ENCODE data around the gene ATP10D.

DNA sequence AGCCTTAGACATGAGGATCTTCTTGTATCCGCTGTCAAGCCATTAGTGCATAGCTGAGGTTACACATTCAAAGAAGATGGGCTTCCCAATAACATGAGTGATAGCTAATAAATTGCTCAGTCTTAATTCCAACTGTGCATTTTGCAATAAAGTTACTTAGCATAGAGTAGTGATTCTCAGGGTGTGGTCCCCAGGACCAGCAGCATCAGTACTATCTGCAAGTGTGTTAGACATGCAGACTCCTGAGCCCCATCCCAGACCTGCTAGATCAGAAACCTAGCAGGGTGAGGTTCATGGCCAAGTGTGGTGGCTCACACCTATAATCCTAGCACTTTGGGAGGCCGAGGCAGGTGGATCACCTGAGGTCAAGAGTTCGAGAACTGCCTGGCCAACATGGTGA lies 20.1 kb downstream of the ATP10D start:
- TF ChIP-seq, protein P1, sequence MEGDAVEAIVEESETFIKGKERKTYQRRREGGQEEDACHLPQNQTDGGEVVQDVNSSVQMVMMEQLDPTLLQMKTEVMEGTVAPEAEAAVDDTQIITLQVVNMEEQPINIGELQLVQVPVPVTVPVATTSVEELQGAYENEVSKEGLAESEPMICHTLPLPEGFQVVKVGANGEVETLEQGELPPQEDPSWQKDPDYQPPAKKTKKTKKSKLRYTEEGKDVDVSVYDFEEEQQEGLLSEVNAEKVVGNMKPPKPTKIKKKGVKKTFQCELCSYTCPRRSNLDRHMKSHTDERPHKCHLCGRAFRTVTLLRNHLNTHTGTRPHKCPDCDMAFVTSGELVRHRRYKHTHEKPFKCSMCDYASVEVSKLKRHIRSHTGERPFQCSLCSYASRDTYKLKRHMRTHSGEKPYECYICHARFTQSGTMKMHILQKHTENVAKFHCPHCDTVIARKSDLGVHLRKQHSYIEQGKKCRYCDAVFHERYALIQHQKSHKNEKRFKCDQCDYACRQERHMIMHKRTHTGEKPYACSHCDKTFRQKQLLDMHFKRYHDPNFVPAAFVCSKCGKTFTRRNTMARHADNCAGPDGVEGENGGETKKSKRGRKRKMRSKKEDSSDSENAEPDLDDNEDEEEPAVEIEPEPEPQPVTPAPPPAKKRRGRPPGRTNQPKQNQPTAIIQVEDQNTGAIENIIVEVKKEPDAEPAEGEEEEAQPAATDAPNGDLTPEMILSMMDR (IDR thresholded peaks at IDR 0.05): no peak
- TF ChIP-seq POLR2A (IDR thresholded peaks at IDR 0.05): no peak
